CD4-positive, alpha-beta T cell (primary cell): ENCODE measurements around the gene PNMA6E. TPM values are rescaled to one million over a fixed set of nuclear protein-coding genes. Genes with fewer than 3 reads are reported as not detected.

Experiments used
- ATAC-seq: fragments of 200-7000 bp; cut with Tn5 transposase; one replicate; pipeline ENCODE4 v1.10.0; 2022; ENCODE audit warnings: mild to moderate bottlenecking; ENCODE audit not compliant: poor library complexity
- CTCF ChIA-PET: fragments of 350-600 bp; sonication (Branson Sonifier 250); formaldehyde crosslinking; loops from one replicate; lab custom pipeline; 2021; ENCODE audit warnings: antibody characterized with exemption, inconsistent platforms; lab: Charles Lee
- POLR2A ChIA-PET: fragments of 350-600 bp; sonication (Branson Sonifier 250); formaldehyde crosslinking; loops from one replicate; lab custom pipeline; 2021; ENCODE audit warnings: antibody characterized with exemption, inconsistent platforms; lab: Charles Lee
- DNase-seq, 14 experiments: peaks; one replicate each; pipeline ENCODE4 v3.0.0-alpha.2; 2013 to 2020; ENCODE audit warnings: mixed read lengths in 2 of 14
- H3K27ac ChIP-seq, 2 donors: one replicate each; pipeline versions ENCODE4 v1.5.1 to v1.7.0; 2013; ENCODE audit warnings: low read length in 2 of 2, low read depth in 1 of 2, mild to moderate bottlenecking in 1 of 2
- H3K27me3 ChIP-seq, 2 experiments: 1 replicate in 1 of 2; 2 replicates in 1 of 2; pipeline versions ENCODE4 v1.6.1 to v1.7.0; 2013; ENCODE audit warnings: low read length in 2 of 2, control low read depth in 1 of 2, mild to moderate bottlenecking in 1 of 2, moderate library complexity in 1 of 2; ENCODE audit not compliant: insufficient read depth in 2 of 2, control insufficient read depth in 1 of 2
- H3K36me3 ChIP-seq: one replicate; pipeline ENCODE4 v1.6.1; 2013; ENCODE audit warnings: low read length, control low read depth; ENCODE audit not compliant: insufficient read depth
- H3K4me1 ChIP-seq: one replicate; pipeline ENCODE4 v1.6.1; 2013; ENCODE audit warnings: low read length, control low read depth; ENCODE audit not compliant: insufficient read depth
- H3K4me3 ChIP-seq: one replicate; pipeline ENCODE4 v1.5.1; 2013; ENCODE audit warnings: mild to moderate bottlenecking, low read length, moderate library complexity
- H3K9me3 ChIP-seq, 2 experiments: 1 replicate in 1 of 2; 2 replicates in 1 of 2; pipeline versions ENCODE4 v1.6.1 to v1.7.0; 2013; ENCODE audit warnings: low read length in 2 of 2, mild to moderate bottlenecking in 2 of 2, control low read depth in 1 of 2, moderate library complexity in 1 of 2; ENCODE audit not compliant: control insufficient read depth in 1 of 2, insufficient read depth in 1 of 2
- H3K27ac Mint-ChIP-seq: one replicate; pipeline ENCODE4 v1.8.0; 2020; ENCODE audit warnings: mixed read lengths
- H3K27me3 Mint-ChIP-seq: one replicate; pipeline ENCODE4 v1.8.0; 2021; ENCODE audit warnings: mixed read lengths
- H3K36me3 Mint-ChIP-seq: one replicate; pipeline ENCODE4 v1.8.0; 2021; ENCODE audit warnings: low read depth, mixed read lengths
- H3K4me1 Mint-ChIP-seq: one replicate; pipeline ENCODE4 v1.8.0; 2021; ENCODE audit warnings: low read depth, mixed read lengths
- H3K4me3 Mint-ChIP-seq: one replicate; pipeline ENCODE4 v1.8.0; 2020; ENCODE audit warnings: mild to moderate bottlenecking, mixed read lengths
- H3K9me3 Mint-ChIP-seq: one replicate; pipeline ENCODE4 v1.8.0; 2020; ENCODE audit warnings: mixed read lengths
- CTCF ChIP-seq: fragments of 200-600 bp; IDR thresholded peaks from one replicate; pipeline ENCODE4 v1.8.0; 2022; ENCODE audit warnings: antibody characterized with exemption, mild to moderate bottlenecking
- intact Hi-C, 2 experiments: fragments of 100-400 bp; cut with DNase I in 1 of 2; cut with micrococcal nuclease in 1 of 2; formaldehyde crosslinking; loops; one replicate each; pipeline versions ENCODE4 v1.15.1 to v1.9.0; 2023 to 2025; cut with DNase I, micrococcal nuclease
- total RNA-seq, 174 experiments: library from RNA in 2 of 174; stranded (reverse) in 2 of 174; gene quantifications; one replicate each; pipeline ENCODE4 v1.2.3 and lab custom pipeline; 2021 to 2026

PNMA6E gene
- total RNA-seq, 2 experiments from 2014 or later = not detected

GRCh38 chrX:153409414-153410101, 8.4 kb upstream of the PNMA6E start:
- H3K4me3 Mint-ChIP-seq = no peak overlapping the region
- peaks cover 6% of the 10 kb centered on the region for H3K27me3 Mint-ChIP-seq
- ATAC-seq (no peak), DNase-seq (no peak)
- peaks cover 15% of the 10 kb centered on the region for H3K4me1 ChIP-seq
- H3K9me3 Mint-ChIP-seq = no peaks in the 10 kb centered on the region
- no peak for TF ChIP-seq CTCF
- H3K4me3 ChIP-seq = no peak overlapping the region
- peaks cover 7% of the 10 kb centered on the region for H3K4me1 Mint-ChIP-seq
- H3K27ac Mint-ChIP-seq = no peak overlapping the region
- no peaks in the 10 kb centered on the region for H3K27me3 ChIP-seq
- intact Hi-C loops = no loop called here
- H3K36me3 ChIP-seq = no peaks in the 10 kb centered on the region
- ChIA-PET POLR2A (no interaction called here), CTCF (no interaction called here)
- H3K36me3 Mint-ChIP-seq = no peaks in the 10 kb centered on the region
- no peak overlapping the region for H3K27ac ChIP-seq
- no peaks in the 10 kb centered on the region for H3K9me3 ChIP-seq

GRCh38 chrX:153408871-153409351, 7.8 kb upstream of the PNMA6E start:
- no peak overlapping the region for H3K4me3 ChIP-seq
- ChIA-PET CTCF (no interaction called here), POLR2A (no interaction called here)
- no peak for DNase-seq
- H3K27ac ChIP-seq = no peak overlapping the region
- no peak for TF ChIP-seq CTCF
- Mint-ChIP-seq H3K27me3 (peaks cover 6% of the 10 kb centered on the region), H3K4me3 (no peak overlapping the region), H3K9me3 (no peaks in the 10 kb centered on the region), H3K4me1 (peaks cover 7% of the 10 kb centered on the region), H3K36me3 (no peaks in the 10 kb centered on the region), H3K27ac (no peak overlapping the region)
- intact Hi-C loops = no loop called here
- ATAC-seq = no peak
- no peaks in the 10 kb centered on the region for H3K27me3 ChIP-seq
- no peaks in the 10 kb centered on the region for H3K9me3 ChIP-seq
- H3K4me1 ChIP-seq = peaks cover 15% of the 10 kb centered on the region
- H3K36me3 ChIP-seq = no peaks in the 10 kb centered on the region

GRCh38 chrX:153408221-153408721, 7.1 kb upstream of the PNMA6E start:
- no peaks in the 10 kb centered on the region for H3K9me3 Mint-ChIP-seq
- POLR2A ChIA-PET = no interaction called here

More at GRCh38 chrX:153408221-153408721, 7.1 kb upstream of the PNMA6E start:
- Mint-ChIP-seq H3K27me3 (peaks cover 6% of the 10 kb centered on the region), H3K27ac (no peak overlapping the region), H3K36me3 (no peaks in the 10 kb centered on the region), H3K4me1 (peaks cover 7% of the 10 kb centered on the region), H3K4me3 (no peak overlapping the region)
- H3K9me3 ChIP-seq = no peaks in the 10 kb centered on the region
- intact Hi-C loops = no loop called here
- CTCF ChIA-PET = no interaction called here
- H3K4me3 ChIP-seq = no peak overlapping the region
- DNase-seq = no peak
- no peaks in the 10 kb centered on the region for H3K36me3 ChIP-seq
- no peak for ATAC-seq
- H3K4me1 ChIP-seq = peaks cover 15% of the 10 kb centered on the region
- H3K27me3 ChIP-seq = no peaks in the 10 kb centered on the region
- no peak overlapping the region for H3K27ac ChIP-seq
- no peak for TF ChIP-seq CTCF
